ENCODE measurements around the gene PIP4P1. TPM values are rescaled to one million over a fixed set of nuclear protein-coding genes. Genes with fewer than 3 reads are reported as not detected.

PIP4P1 gene
- total and polyA plus RNA-seq, 10 of the 15 experiments (the other 5 are each of a cell fraction or from before 2014, with no cell fraction given): 19.1 to 47.4 (median 39.7) TPM

DNA sequence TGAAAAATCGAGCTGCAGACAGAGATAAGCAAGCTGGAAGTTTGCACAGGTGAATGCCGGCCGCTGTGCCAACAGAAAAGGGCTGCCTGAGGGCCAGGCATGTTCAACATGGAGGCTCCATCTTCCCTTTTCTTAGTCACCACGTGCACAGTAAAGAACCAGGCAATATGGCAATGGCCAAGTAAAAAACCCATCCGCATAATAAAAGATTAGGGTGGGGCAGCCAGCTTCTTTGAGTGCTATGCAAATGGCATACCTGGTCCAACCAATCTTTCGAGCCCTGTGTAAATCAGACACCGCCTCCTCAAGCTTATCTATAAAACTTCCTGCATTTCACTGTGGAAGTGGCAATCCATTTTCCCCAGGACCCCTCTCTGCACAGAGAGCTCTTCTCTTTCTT is 24.7 kb upstream of the PIP4P1 start:
- Histone ChIP-seq H4K20me1 (ENCODE audit: control insufficient read depth, insufficient read depth) (no peaks in the 10 kb centered on the region), H3K36me3 (ENCODE audit: control insufficient read depth in 2 of 2, insufficient read depth in 2 of 2, low read length in 1 of 2) (no peaks in the 10 kb centered on the region), H3K4me3 (no peak overlapping the region), H3K79me2 (ENCODE audit: control insufficient read depth, insufficient read depth, low read length) (no peaks in the 10 kb centered on the region), H3K9ac (ENCODE audit: control insufficient read depth, insufficient read depth, low read length) (no peak overlapping the region), H3K27ac (ENCODE audit: control insufficient read depth, insufficient read depth) (no peak overlapping the region), H2AFZ (ENCODE audit: control insufficient read depth, low read depth, low read length) (no peak overlapping the region), H3K4me1 (ENCODE audit: control insufficient read depth, insufficient read depth, low read length) (peaks cover 11% of the 10 kb centered on the region), H3K9me3 (replicated peaks; ENCODE audit: control insufficient read depth, insufficient read depth, low read length) (no peaks in the 10 kb centered on the region), H3K27me3 (replicated peaks in 1 of 2; ENCODE audit: control insufficient read depth in 2 of 2, insufficient read depth in 2 of 2, low read length in 1 of 2) (no peaks in the 10 kb centered on the region), H3K4me2 (ENCODE audit: control insufficient read depth, insufficient read depth) (no peak overlapping the region)
- 62% methylated on average over 7 of the region's 7 CpGs for WGBS (ENCODE audit: insufficient coverage, insufficient replicate concordance, low lambda C conversion rate, missing lambda C conversion rate)
- FAIRE-seq: no peak
- no TSS peak for BruUV-seq (replicated peaks)
- no peak for ATAC-seq
- in situ Hi-C loops (cut with MboI) (no loop called here), intact Hi-C loops (cut with micrococcal nuclease; ENCODE audit: unreplicated experiment) (no loop called here)
- ChIA-PET RAD21 (ENCODE audit: unreplicated experiment) (interaction anchor here (0.6 kb wide), 1 partner anchor 144 kb away, joined by 4 read pairs; no protein-coding TSS in a partner anchor), SMC1A (ENCODE audit: uncharacterized antibody, unreplicated experiment) (interaction anchor here (1.0 to 8.1 kb wide), 5 partner anchors 10 to 114 kb away, joined by 4 to 49 read pairs (median 11); partner anchors contain the start of genes PIP4P1 and PNP), POLR2A (interaction anchor here (1.8 to 5.6 kb wide), 2 partner anchors 16 to 24 kb away, joined by 6 to 28 read pairs; partner anchors contain the start of genes PIP4P1 and PNP), CTCF (interaction anchor here (0.6 to 6.9 kb wide), 5 partner anchors 24 to 159 kb away, joined by 3 to 42 read pairs (median 3); partner anchors contain the start of gene TEP1)
- TF ChIP-seq KAT2A (conservative IDR thresholded peaks at IDR 0.05; ENCODE audit: control insufficient read depth, low read depth, low read length): no peak
- TF ChIP-seq IKZF2 (IDR thresholded peaks at IDR 0.05): no peak
- TF ChIP-seq, protein P1, sequence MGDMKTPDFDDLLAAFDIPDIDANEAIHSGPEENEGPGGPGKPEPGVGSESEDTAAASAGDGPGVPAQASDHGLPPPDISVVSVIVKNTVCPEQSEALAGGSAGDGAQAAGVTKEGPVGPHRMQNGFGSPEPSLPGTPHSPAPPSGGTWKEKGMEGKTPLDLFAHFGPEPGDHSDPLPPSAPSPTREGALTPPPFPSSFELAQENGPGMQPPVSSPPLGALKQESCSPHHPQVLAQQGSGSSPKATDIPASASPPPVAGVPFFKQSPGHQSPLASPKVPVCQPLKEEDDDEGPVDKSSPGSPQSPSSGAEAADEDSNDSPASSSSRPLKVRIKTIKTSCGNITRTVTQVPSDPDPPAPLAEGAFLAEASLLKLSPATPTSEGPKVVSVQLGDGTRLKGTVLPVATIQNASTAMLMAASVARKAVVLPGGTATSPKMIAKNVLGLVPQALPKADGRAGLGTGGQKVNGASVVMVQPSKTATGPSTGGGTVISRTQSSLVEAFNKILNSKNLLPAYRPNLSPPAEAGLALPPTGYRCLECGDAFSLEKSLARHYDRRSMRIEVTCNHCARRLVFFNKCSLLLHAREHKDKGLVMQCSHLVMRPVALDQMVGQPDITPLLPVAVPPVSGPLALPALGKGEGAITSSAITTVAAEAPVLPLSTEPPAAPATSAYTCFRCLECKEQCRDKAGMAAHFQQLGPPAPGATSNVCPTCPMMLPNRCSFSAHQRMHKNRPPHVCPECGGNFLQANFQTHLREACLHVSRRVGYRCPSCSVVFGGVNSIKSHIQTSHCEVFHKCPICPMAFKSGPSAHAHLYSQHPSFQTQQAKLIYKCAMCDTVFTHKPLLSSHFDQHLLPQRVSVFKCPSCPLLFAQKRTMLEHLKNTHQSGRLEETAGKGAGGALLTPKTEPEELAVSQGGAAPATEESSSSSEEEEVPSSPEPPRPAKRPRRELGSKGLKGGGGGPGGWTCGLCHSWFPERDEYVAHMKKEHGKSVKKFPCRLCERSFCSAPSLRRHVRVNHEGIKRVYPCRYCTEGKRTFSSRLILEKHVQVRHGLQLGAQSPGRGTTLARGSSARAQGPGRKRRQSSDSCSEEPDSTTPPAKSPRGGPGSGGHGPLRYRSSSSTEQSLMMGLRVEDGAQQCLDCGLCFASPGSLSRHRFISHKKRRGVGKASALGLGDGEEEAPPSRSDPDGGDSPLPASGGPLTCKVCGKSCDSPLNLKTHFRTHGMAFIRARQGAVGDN (IDR thresholded peaks at IDR 0.05): no peak
- TF ChIP-seq, protein P2, sequence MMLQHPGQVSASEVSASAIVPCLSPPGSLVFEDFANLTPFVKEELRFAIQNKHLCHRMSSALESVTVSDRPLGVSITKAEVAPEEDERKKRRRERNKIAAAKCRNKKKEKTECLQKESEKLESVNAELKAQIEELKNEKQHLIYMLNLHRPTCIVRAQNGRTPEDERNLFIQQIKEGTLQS (IDR thresholded peaks at IDR 0.05; ENCODE audit: borderline replicate concordance, extremely low read depth, low read depth, low read length): no peak
- TF ChIP-seq, protein P3, sequence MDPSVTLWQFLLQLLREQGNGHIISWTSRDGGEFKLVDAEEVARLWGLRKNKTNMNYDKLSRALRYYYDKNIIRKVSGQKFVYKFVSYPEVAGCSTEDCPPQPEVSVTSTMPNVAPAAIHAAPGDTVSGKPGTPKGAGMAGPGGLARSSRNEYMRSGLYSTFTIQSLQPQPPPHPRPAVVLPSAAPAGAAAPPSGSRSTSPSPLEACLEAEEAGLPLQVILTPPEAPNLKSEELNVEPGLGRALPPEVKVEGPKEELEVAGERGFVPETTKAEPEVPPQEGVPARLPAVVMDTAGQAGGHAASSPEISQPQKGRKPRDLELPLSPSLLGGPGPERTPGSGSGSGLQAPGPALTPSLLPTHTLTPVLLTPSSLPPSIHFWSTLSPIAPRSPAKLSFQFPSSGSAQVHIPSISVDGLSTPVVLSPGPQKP (IDR thresholded peaks at IDR 0.05; ENCODE audit: low read depth, low read length): no peak
- TF ChIP-seq TCF7 (IDR thresholded peaks at IDR 0.05; ENCODE audit: borderline replicate concordance): no peak
- TF ChIP-seq HDAC2 (IDR thresholded peaks at IDR 0.05): no peak
- no peak for TF ChIP-seq MXI1 (IDR thresholded peaks at IDR 0.05; ENCODE audit: low read depth, low read length)
- no peak for TF ChIP-seq RUNX3 (IDR thresholded peaks at IDR 0.05; ENCODE audit: low read length)
- TF ChIP-seq SREBF2 (IDR thresholded peaks at IDR 0.05; ENCODE audit: low read length): no peak
- TF ChIP-seq, protein P4, sequence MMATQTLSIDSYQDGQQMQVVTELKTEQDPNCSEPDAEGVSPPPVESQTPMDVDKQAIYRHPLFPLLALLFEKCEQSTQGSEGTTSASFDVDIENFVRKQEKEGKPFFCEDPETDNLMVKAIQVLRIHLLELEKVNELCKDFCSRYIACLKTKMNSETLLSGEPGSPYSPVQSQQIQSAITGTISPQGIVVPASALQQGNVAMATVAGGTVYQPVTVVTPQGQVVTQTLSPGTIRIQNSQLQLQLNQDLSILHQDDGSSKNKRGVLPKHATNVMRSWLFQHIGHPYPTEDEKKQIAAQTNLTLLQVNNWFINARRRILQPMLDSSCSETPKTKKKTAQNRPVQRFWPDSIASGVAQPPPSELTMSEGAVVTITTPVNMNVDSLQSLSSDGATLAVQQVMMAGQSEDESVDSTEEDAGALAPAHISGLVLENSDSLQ (IDR thresholded peaks at IDR 0.05): no peak
- no peak for DNase-seq (ENCODE audit: low read depth, low spot score)
